Endothelial cell of umbilical vein (primary cell): ENCODE results near the gene SUSD6. TPM values are rescaled to one million over a fixed set of nuclear protein-coding genes. Genes with fewer than 3 reads are reported as not detected.

ENCODE experiments used
- BruUV-seq: library from RNA; stranded (reverse); fragments of 400-500 nt; replicated peaks from 2 replicates; lab custom pipeline; 2021; lab: Mats Ljungman, UMichigan
- CTCF ChIA-PET: fragments of 300-600, 350-600 bp; sonication (Branson Sonifier 250); formaldehyde crosslinking; loops from one replicate; lab custom pipeline; 2021; ENCODE audit warnings: antibody characterized with exemption, inconsistent platforms; lab: Charles Lee
- POLR2A ChIA-PET: fragments of 300-600, 350-600 bp; sonication (Branson Sonifier 250); formaldehyde crosslinking; loops from one replicate; lab custom pipeline; 2021; ENCODE audit warnings: antibody characterized with exemption, inconsistent platforms; lab: Charles Lee
- DNase-seq: peaks from one replicate; pipeline ENCODE4 v3.0.0-alpha.2; 2011; ENCODE audit warnings: low read depth, low spot score
- FAIRE-seq: peaks from 2 replicates; lab custom pipeline; 2011; peaks lifted over from hg19 to GRCh38; lab: Jason Lieb, UNC
- H2AFZ ChIP-seq: 2 replicates; pipeline ENCODE4 v1.6.0; 2012; ENCODE audit warnings: low read depth, low read length, control low read depth, inconsistent platforms
- H3K27ac ChIP-seq: 2 replicates; pipeline ENCODE4 v1.5.1; 2011; ENCODE audit warnings: low read depth, mild to moderate bottlenecking, control low read depth, low read length, moderate library complexity; ENCODE audit not compliant: insufficient read depth
- H3K27me3 ChIP-seq, 2 experiments: 2 replicates each; pipeline versions ENCODE4 v1.6.0 to v1.6.1; 2011; ENCODE audit warnings: low read length in 2 of 2, mixed read lengths in 1 of 2; ENCODE audit not compliant: control insufficient read depth in 2 of 2, insufficient read depth in 2 of 2
- H3K36me3 ChIP-seq, 2 experiments: 2 replicates in 1 of 2; 3 replicates in 1 of 2; pipeline ENCODE4 v1.5.1; 2011; ENCODE audit warnings: low read length in 2 of 2, mild to moderate bottlenecking in 1 of 2, moderate library complexity in 1 of 2; ENCODE audit not compliant: control insufficient read depth in 2 of 2, insufficient read depth in 2 of 2; ENCODE audit errors: extremely low read depth in 1 of 2
- H3K4me1 ChIP-seq: 3 replicates; pipeline ENCODE4 v1.5.1; 2011; ENCODE audit warnings: mild to moderate bottlenecking, low read length; ENCODE audit not compliant: control insufficient read depth, insufficient read depth; ENCODE audit errors: extremely low read depth
- H3K4me2 ChIP-seq: 2 replicates; pipeline ENCODE4 v1.6.1; 2011; ENCODE audit warnings: low read length, control low read depth, mixed read lengths; ENCODE audit not compliant: insufficient read depth
- H3K4me3 ChIP-seq, 3 experiments: fragments of 200-600 bp in 1 of 3; sonication (generic), shearing (Covaris generic) in 1 of 3; replicated peaks in 1 of 3; 2 replicates each; pipeline ENCODE4 v1.5.1; 2011 to 2016; ENCODE audit warnings: control low read depth in 3 of 3, low read length in 3 of 3, mild to moderate bottlenecking in 2 of 3, inconsistent platforms in 1 of 3, low read depth in 1 of 3, moderate library complexity in 1 of 3; ENCODE audit not compliant: insufficient read depth in 1 of 3
- H3K79me2 ChIP-seq: 2 replicates; pipeline ENCODE4 v1.6.0; 2012; ENCODE audit warnings: low read length, inconsistent platforms; ENCODE audit not compliant: control insufficient read depth, insufficient read depth
- H3K9ac ChIP-seq: replicated peaks from 2 replicates; pipeline ENCODE3; 2011; ENCODE audit warnings: low read length, control low read depth; ENCODE audit not compliant: insufficient read depth; ENCODE audit errors: extremely low read depth
- H3K9me1 ChIP-seq: replicated peaks from 3 replicates; pipeline ENCODE4 v1.6.0; 2011; ENCODE audit warnings: mild to moderate bottlenecking, low read length; ENCODE audit not compliant: control insufficient read depth, insufficient read depth; ENCODE audit errors: extremely low read depth
- H3K9me3 ChIP-seq: replicated peaks from 2 replicates; pipeline ENCODE4 v1.5.1; 2012; ENCODE audit warnings: low read length, inconsistent platforms; ENCODE audit not compliant: control insufficient read depth, insufficient read depth
- H4K20me1 ChIP-seq: replicated peaks from 2 replicates; pipeline ENCODE3; 2011; ENCODE audit warnings: mild to moderate bottlenecking, low read length; ENCODE audit not compliant: control insufficient read depth, insufficient read depth; ENCODE audit errors: extremely low read depth
- EZH2 ChIP-seq: IDR thresholded peaks from 2 replicates; pipeline ENCODE4 v1.6.1; 2012; ENCODE audit warnings: borderline replicate concordance, low read depth, mild to moderate bottlenecking, moderate library complexity, low read length, inconsistent platforms; ENCODE audit not compliant: severe bottlenecking
- FOS ChIP-seq: IDR thresholded peaks from 2 replicates; pipeline ENCODE4 v1.6.1; 2011; ENCODE audit warnings: mild to moderate bottlenecking, low read length, moderate library complexity, borderline replicate concordance; ENCODE audit not compliant: insufficient read depth
- GATA2 ChIP-seq: IDR thresholded peaks from 2 replicates; pipeline ENCODE4 v1.7.0; 2011; ENCODE audit warnings: low read depth, mild to moderate bottlenecking, moderate library complexity, mixed read lengths, low read length; ENCODE audit not compliant: insufficient read length, insufficient read depth
- JUN ChIP-seq: IDR thresholded peaks from 2 replicates; pipeline ENCODE4 v1.6.1; 2011; ENCODE audit warnings: borderline replicate concordance, low read depth; ENCODE audit not compliant: insufficient read length, insufficient read depth
- MYC ChIP-seq: IDR thresholded peaks from one replicate; pipeline ENCODE4 v1.6.1; 2011; ENCODE audit warnings: mild to moderate bottlenecking, low read depth, low read length
- POLR2A ChIP-seq: IDR thresholded peaks from 2 replicates; pipeline ENCODE4 v1.6.1; 2012; ENCODE audit warnings: low read depth, mild to moderate bottlenecking, control low read depth, low read length
- POLR2AphosphoS5 ChIP-seq: IDR thresholded peaks from 2 replicates; pipeline ENCODE4 v1.6.1; 2012; ENCODE audit warnings: low read depth, mild to moderate bottlenecking, control low read depth, low read length, moderate library complexity; ENCODE audit not compliant: insufficient read depth
- dilution Hi-C: fragments of 300-500 bp; cut with MboI; formaldehyde crosslinking; loops from one replicate; pipeline ENCODE4 v1.15.0; 2019; ENCODE audit warnings: low sequenced_read_pairs; ENCODE audit not compliant: extremely low pct_ligation_motif_present
- intact Hi-C: fragments of 100-400 bp; cut with micrococcal nuclease; formaldehyde crosslinking; loops from one replicate; pipeline ENCODE4 v1.10.0; 2022
- polyA plus RNA-seq, 4 experiments: library from polyadenylated mRNA; depleted of rRNA in 3 of 4; stranded (reverse) in 3 of 4; unstranded in 1 of 4; fragments of >200 nt; gene quantifications; 2 replicates each; pipeline versions ENCODE4 v1.2.1 to v1.2.3, GENCODE V29; 2011 to 2012; ENCODE audit warnings: missing spikeins in 1 of 4
- total RNA-seq: library from RNA; stranded (reverse); gene quantifications from 2 replicates; pipeline ENCODE4 v1.2.3, GENCODE V29; 2021
- TF ChIP-seq, protein P1 (sequence below): IDR thresholded peaks from 2 replicates; pipeline ENCODE4 v1.6.1; 2011; ENCODE audit not compliant: insufficient read depth, insufficient read length
- TF ChIP-seq, protein P2 (sequence below), 2 donors: IDR thresholded peaks; 1 replicate in 1 of 2; 2 replicates in 1 of 2; pipeline ENCODE4 v1.5.1; 2011; ENCODE audit warnings: low read length in 2 of 2, mild to moderate bottlenecking in 2 of 2, moderate library complexity in 2 of 2, control low read depth in 1 of 2, inconsistent platforms in 1 of 2, low read depth in 1 of 2; ENCODE audit not compliant: insufficient read depth in 1 of 2; ENCODE audit errors: extremely low read depth in 1 of 2

SUSD6 gene
- total and polyA plus RNA-seq, 2 donors (not counting 3 experiments of a cell fraction or from before 2014, with no cell fraction given), result 13.4 to 19.5 TPM

DNA sequence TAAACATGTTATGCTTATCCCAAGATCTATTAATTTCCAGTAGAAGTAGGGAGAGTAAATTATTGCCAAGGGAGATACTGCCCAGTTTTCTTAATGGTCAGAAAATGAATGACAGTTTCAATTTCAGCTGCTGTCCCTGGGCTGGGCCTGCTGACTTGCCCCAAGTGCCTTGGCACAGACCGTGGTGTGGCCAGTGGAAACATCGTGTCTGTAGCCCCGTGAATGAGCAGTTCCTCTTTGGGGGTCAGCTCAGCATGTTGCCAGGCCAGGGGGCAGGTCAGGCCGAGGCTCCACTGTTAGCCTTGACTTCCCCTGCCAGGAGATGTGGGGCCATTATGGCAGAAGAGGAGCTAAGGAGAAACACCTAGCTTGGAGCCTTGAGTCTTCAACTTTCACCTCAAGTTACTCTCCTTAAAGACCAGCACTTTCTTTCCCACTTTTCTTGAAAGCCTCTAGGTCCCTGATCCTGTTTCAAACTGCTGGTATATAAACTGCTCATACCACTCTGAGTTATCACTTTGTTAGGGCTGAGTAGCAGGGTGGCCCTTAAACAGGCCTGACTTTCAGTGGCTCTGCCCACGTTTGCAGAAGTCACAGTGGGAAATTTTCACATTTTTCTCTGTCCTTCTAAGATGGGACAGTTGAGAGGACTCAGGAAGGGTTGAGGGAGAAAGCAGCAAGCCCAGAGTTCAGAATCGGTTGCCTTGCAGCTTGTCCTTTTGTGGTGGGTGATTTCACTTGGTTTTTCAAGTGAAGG, 73.2 kb downstream of the SUSD6 start:
- no peak for TF ChIP-seq JUN
- no peak for TF ChIP-seq EZH2
- TF ChIP-seq GATA2, result no peak
- no peak for TF ChIP-seq POLR2A
- TF ChIP-seq, protein P1, sequence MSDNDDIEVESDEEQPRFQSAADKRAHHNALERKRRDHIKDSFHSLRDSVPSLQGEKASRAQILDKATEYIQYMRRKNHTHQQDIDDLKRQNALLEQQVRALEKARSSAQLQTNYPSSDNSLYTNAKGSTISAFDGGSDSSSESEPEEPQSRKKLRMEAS, result no peak
- TF ChIP-seq, protein P2, sequence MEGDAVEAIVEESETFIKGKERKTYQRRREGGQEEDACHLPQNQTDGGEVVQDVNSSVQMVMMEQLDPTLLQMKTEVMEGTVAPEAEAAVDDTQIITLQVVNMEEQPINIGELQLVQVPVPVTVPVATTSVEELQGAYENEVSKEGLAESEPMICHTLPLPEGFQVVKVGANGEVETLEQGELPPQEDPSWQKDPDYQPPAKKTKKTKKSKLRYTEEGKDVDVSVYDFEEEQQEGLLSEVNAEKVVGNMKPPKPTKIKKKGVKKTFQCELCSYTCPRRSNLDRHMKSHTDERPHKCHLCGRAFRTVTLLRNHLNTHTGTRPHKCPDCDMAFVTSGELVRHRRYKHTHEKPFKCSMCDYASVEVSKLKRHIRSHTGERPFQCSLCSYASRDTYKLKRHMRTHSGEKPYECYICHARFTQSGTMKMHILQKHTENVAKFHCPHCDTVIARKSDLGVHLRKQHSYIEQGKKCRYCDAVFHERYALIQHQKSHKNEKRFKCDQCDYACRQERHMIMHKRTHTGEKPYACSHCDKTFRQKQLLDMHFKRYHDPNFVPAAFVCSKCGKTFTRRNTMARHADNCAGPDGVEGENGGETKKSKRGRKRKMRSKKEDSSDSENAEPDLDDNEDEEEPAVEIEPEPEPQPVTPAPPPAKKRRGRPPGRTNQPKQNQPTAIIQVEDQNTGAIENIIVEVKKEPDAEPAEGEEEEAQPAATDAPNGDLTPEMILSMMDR (IDR thresholded peaks at IDR 0.05; ENCODE audit: extremely low read depth in 1 of 2, insufficient read depth in 1 of 2, low read depth in 1 of 2, low read length in 2 of 2), result no peak
- TF ChIP-seq POLR2AphosphoS5, result no peak
- TF ChIP-seq MYC, result no peak
- no peak for TF ChIP-seq FOS
- Histone ChIP-seq H4K20me1 (peaks cover 3% of the 10 kb centered on the region), H3K4me2 (no peak overlapping the region), H3K4me3 (no peak overlapping the region), H3K4me1 (no peaks in the 10 kb centered on the region), H2AFZ (no peak overlapping the region), H3K36me3 (no peaks in the 10 kb centered on the region), H3K27ac (no peak overlapping the region), H3K9ac (no peak overlapping the region), H3K79me2 (no peaks in the 10 kb centered on the region), H3K9me3 (no peaks in the 10 kb centered on the region), H3K27me3 (no peaks in the 10 kb centered on the region), H3K9me1 (no peaks in the 10 kb centered on the region)
- FAIRE-seq, result no peak
- no TSS peak for BruUV-seq
- ChIA-PET POLR2A (interaction anchor here (0.6 kb wide), 1 partner anchor 38 kb away, joined by 8 read pairs; no protein-coding TSS in a partner anchor), CTCF (interaction anchor here (1.2 kb wide), 1 partner anchor 72 kb away, joined by 4 read pairs; no protein-coding TSS in a partner anchor)
- dilution Hi-C loops, result no loop called here
- intact Hi-C loops, result loop anchor here (5.0 kb wide), 1 partner anchor 57 kb away; no protein-coding TSS in a partner anchor
- DNase-seq, result no peak
